Calu3 (cell line): ENCODE measurements around the gene TTC28. TPM values are rescaled to one million over a fixed set of nuclear protein-coding genes. Genes with fewer than 3 reads are reported as not detected.

Experiments
- BruUV-seq: library from RNA; stranded (reverse); fragments of 400-500 nt; replicated peaks from 2 replicates; lab custom pipeline; 2021; lab: Mats Ljungman, UMichigan
- CTCF ChIA-PET: fragments of 300-600 bp; sonication (Branson Sonifier 250); formaldehyde crosslinking; loops from one replicate; lab custom pipeline; 2022; ENCODE audit warnings: antibody characterized with exemption; lab: Charles Lee
- DNase-seq: peaks from one replicate; pipeline ENCODE4 v3.0.0; 2022
- H3K27ac Mint-ChIP-seq: one replicate; pipeline ENCODE4 v1.8.0; 2022; ENCODE audit warnings: mixed read lengths; ENCODE audit not compliant: unreplicated experiment
- H3K27me3 Mint-ChIP-seq: one replicate; pipeline ENCODE4 v1.8.0; 2022; ENCODE audit warnings: mixed read lengths; ENCODE audit not compliant: unreplicated experiment
- H3K36me3 Mint-ChIP-seq: one replicate; pipeline ENCODE4 v1.8.0; 2022; ENCODE audit warnings: mild to moderate bottlenecking, moderate library complexity, mixed read lengths; ENCODE audit not compliant: insufficient read depth, unreplicated experiment
- H3K4me1 Mint-ChIP-seq: one replicate; pipeline ENCODE4 v1.8.0; 2022; ENCODE audit warnings: mild to moderate bottlenecking, low read depth, mixed read lengths; ENCODE audit not compliant: unreplicated experiment
- H3K4me3 Mint-ChIP-seq: one replicate; pipeline ENCODE4 v1.8.0; 2022; ENCODE audit warnings: mild to moderate bottlenecking, low read depth, moderate library complexity, mixed read lengths; ENCODE audit not compliant: unreplicated experiment
- H3K9me3 Mint-ChIP-seq: one replicate; pipeline ENCODE4 v1.8.0; 2022; ENCODE audit warnings: low read depth, mixed read lengths; ENCODE audit not compliant: unreplicated experiment
- intact Hi-C: fragments of 100-400 bp; cut with micrococcal nuclease; formaldehyde crosslinking; loops from one replicate; pipeline ENCODE4 v1.10.0; 2022; ENCODE audit not compliant: unreplicated experiment
- total RNA-seq: library from RNA; stranded (reverse); gene quantifications from 2 replicates; pipeline ENCODE4 v1.2.3, GENCODE V29; 2022
- TF ChIP-seq, protein P1 (sequence below): fragments of 200-600 bp; IDR thresholded peaks from one replicate; pipeline ENCODE4 v1.8.0; 2022; ENCODE audit warnings: antibody characterized with exemption; ENCODE audit not compliant: unreplicated experiment

TTC28 gene
- total RNA-seq, 1 experiment from 2014 or later: 5.2 TPM

DNA sequence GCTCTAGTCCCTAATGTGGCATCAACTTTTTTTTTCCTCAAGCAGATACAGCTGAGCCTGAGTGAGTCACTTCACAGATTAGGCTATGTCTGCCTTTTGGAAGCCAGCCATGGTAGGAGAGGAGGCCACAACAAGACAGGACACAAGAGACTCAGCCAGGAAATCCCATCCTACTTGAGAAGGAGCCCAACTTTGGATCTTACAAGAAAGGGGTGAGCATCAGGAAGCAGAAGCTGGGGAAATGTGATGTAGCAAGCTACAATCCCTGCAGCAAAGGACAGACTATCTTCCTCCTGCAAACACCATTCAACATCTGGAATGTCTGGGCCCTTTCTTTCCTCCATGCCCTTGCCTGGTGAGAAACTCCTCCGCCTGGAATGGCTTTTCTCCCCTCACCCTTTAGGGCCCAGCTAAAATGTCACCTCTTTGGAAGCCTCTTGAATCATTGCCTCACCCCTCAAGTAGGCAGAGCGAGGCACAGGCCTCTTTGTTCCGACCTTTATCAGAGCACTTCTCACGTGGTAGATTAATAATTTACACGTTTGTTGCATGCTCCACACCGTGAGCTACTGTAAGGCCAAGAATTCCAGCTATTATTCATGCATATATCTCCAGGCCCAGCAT is 604.2 kb downstream of the TTC28 start:
- intact Hi-C loops: no loop called here
- CTCF ChIA-PET: interaction anchor here (0.9 kb wide), 1 partner anchor 38 kb away, joined by 3 read pairs; no protein-coding TSS in a partner anchor

DNA sequence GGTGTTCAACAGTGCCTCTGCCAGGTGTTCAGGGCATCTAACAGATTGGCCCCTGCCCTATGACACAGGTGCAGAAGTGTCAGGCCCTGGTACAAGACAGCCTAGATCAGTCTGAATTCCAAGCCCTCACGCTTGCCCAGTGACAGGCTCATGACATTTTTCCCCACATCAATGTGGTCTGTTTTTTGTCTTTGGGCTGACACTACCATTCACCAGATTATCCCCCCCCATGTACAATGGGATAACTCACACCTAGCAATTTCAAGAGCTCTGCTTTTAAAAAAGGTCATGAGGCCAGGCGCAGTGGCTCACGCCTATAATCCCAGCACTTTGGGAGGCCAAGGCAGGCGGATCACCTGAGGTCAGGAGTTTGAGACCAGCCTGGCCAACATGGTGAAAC is 605.1 kb downstream of the TTC28 start:
- H3K4me3 Mint-ChIP-seq: no peak overlapping the region
- peaks cover 25% of the 10 kb centered on the region for H3K4me1 Mint-ChIP-seq
- intact Hi-C loops: no loop called here
- DNase-seq: no peak
- H3K27ac Mint-ChIP-seq: no peak overlapping the region
- CTCF ChIA-PET: no interaction called here
- peaks cover 4% of the 10 kb centered on the region for H3K36me3 Mint-ChIP-seq
- no peaks in the 10 kb centered on the region for H3K9me3 Mint-ChIP-seq
- BruUV-seq: no TSS peak
- TF ChIP-seq, protein P1, sequence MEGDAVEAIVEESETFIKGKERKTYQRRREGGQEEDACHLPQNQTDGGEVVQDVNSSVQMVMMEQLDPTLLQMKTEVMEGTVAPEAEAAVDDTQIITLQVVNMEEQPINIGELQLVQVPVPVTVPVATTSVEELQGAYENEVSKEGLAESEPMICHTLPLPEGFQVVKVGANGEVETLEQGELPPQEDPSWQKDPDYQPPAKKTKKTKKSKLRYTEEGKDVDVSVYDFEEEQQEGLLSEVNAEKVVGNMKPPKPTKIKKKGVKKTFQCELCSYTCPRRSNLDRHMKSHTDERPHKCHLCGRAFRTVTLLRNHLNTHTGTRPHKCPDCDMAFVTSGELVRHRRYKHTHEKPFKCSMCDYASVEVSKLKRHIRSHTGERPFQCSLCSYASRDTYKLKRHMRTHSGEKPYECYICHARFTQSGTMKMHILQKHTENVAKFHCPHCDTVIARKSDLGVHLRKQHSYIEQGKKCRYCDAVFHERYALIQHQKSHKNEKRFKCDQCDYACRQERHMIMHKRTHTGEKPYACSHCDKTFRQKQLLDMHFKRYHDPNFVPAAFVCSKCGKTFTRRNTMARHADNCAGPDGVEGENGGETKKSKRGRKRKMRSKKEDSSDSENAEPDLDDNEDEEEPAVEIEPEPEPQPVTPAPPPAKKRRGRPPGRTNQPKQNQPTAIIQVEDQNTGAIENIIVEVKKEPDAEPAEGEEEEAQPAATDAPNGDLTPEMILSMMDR: no peak
- peaks cover 39% of the 10 kb centered on the region for H3K27me3 Mint-ChIP-seq

More for the DNA sequence above, 604.2 kb downstream of the TTC28 start:
- TF ChIP-seq, protein P1: no peak
- peaks cover 4% of the 10 kb centered on the region for H3K36me3 Mint-ChIP-seq
- peaks cover 25% of the 10 kb centered on the region for H3K4me1 Mint-ChIP-seq
- DNase-seq: peak; percentile 34
- H3K4me3 Mint-ChIP-seq: no peak overlapping the region
- H3K27me3 Mint-ChIP-seq: peaks cover 32% of the 10 kb centered on the region
- H3K27ac Mint-ChIP-seq: peak overlapping the region; percentile 73
- no TSS peak for BruUV-seq
- no peaks in the 10 kb centered on the region for H3K9me3 Mint-ChIP-seq

DNA sequence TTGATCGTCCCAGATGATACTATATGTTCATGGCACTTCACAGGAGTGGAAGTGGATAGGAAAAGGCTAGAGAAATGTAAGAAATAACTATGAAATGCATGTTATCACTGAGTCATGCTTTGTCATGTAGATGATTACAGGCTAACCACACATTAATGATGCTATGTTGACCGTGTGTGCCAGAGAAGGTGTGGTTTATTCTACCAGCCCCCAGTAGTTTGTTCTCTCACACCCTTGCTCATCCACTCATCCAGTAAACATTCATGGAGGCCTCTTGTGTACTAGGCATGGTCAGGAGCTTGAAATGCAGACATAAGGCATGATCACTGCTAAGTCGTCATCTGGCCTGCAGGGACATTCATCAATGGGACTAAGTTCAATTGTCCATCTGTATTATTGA is 607.6 kb downstream of the TTC28 start:
- no peak for DNase-seq
- no TSS peak for BruUV-seq
- Mint-ChIP-seq H3K36me3 (peaks cover 4% of the 10 kb centered on the region), H3K4me3 (no peak overlapping the region), H3K27me3 (peaks cover 24% of the 10 kb centered on the region), H3K4me1 (peaks cover 21% of the 10 kb centered on the region), H3K9me3 (no peaks in the 10 kb centered on the region), H3K27ac (no peak overlapping the region)
- intact Hi-C loops: no loop called here
- CTCF ChIA-PET: no interaction called here
- TF ChIP-seq, protein P1: no peak

DNA sequence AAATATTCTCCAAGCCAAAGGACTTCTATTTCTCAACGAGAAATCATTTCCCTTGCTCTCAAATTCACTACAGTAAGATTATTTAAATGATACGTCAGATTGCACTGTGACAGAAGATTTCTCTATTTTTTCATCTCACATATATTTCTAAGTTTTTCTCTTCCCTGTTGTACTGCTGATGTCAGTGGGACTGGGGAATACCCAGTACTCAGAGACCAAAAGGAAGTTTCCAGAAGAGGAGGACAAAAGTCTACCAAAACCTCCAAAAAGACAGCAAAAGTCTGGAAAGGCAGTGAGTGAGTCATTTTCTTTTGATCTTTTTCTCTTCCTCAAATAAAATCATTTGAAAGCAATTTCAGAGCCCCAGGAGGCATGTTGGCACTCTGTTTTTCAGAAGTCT is 610.8 kb downstream of the TTC28 start:
- no peak for DNase-seq
- TF ChIP-seq, protein P1: no peak
- Mint-ChIP-seq H3K27me3 (peaks cover 38% of the 10 kb centered on the region), H3K9me3 (no peaks in the 10 kb centered on the region), H3K36me3 (no peaks in the 10 kb centered on the region), H3K27ac (no peak overlapping the region), H3K4me3 (no peak overlapping the region), H3K4me1 (no peaks in the 10 kb centered on the region)
- intact Hi-C loops: no loop called here
- CTCF ChIA-PET: no interaction called here
- BruUV-seq: no TSS peak
